GM19023 (cell line): Measurements from ENCODE around the gene OTX2.

ENCODE experiments used
- ATAC-seq: cut with Tn5 transposase; IDR thresholded peaks from one replicate; pipeline ENCODE4 v1.9.1; 2021; ENCODE audit warnings: mild to moderate bottlenecking, moderate library complexity; ENCODE audit not compliant: unreplicated experiment

Gene OTX2

GRCh38 chr14:56810147-56810719, at the start of gene OTX2:
OTX2 (minus strand) TSS chr14:56810479; CDS start chr14:56805456, 5,023 bp downstream.
- no peak for ATAC-seq

GRCh38 chr14:56858422-56858821, 48.1 kb upstream of the OTX2 start:
- ATAC-seq: no peak

GRCh38 chr14:56857216-56857615, 46.9 kb upstream of the OTX2 start:
- ATAC-seq: no peak

GRCh38 chr14:56855891-56856461, 45.7 kb upstream of the OTX2 start:
- no peak for ATAC-seq

GRCh38 chr14:56854325-56854724, 44.0 kb upstream of the OTX2 start:
- no peak for ATAC-seq

- no peak for ATAC-seq
These were observed 37.0 kb upstream of the OTX2 start for GRCh38 chr14:56846970-56847930.

- ATAC-seq: no peak
These were observed 34.2 kb upstream of the OTX2 start for GRCh38 chr14:56844406-56845002.

- no peak for ATAC-seq
These were observed 31.3 kb upstream of the OTX2 start for GRCh38 chr14:56841611-56842010.

GRCh38 chr14:56840221-56840620, 29.9 kb upstream of the OTX2 start:
- no peak for ATAC-seq

- no peak for ATAC-seq
These were observed 18.9 kb upstream of the OTX2 start for GRCh38 chr14:56829151-56829550.

GRCh38 chr14:56826214-56826613, 15.9 kb upstream of the OTX2 start:
- ATAC-seq: no peak

- ATAC-seq: no peak
These were observed 11.7 kb upstream of the OTX2 start for GRCh38 chr14:56821805-56822610.

GRCh38 chr14:56821177-56821576, 10.9 kb upstream of the OTX2 start:
- no peak for ATAC-seq

GRCh38 chr14:56817396-56817921, 7.2 kb upstream of the OTX2 start:
- ATAC-seq: no peak

GRCh38 chr14:56816574-56817391, 6.5 kb upstream of the OTX2 start:
- no peak for ATAC-seq

GRCh38 chr14:56815745-56816144, 5.5 kb upstream of the OTX2 start:
- ATAC-seq: no peak

GRCh38 chr14:56814969-56815700, 4.9 kb upstream of the OTX2 start:
- no peak for ATAC-seq

GRCh38 chr14:56814519-56814959, 4.3 kb upstream of the OTX2 start:
- no peak for ATAC-seq

- ATAC-seq: no peak
These were observed 2.9 kb upstream of the OTX2 start for GRCh38 chr14:56813143-56813551.
